ENCODE data around the gene CD2.

- TF ChIP-seq POLR2A (IDR thresholded peaks at IDR 0.05) (no peak), CTCF (IDR thresholded peaks at IDR 0.05) (no peak)
Measured at GRCh38 chr1:116731439-116731838, 22.8 kb upstream of the CD2 start.
